Suprapubic skin (tissue), 4 donors: ENCODE measurements around the gene MARCKS. TPM values are rescaled to one million over a fixed set of nuclear protein-coding genes. Genes with fewer than 3 reads are reported as not detected.

Experiments used
- DNase-seq, 2 donors: peaks; one replicate each; pipeline ENCODE4 v3.0.0-alpha.2; 2019; ENCODE audit warnings: low spot score in 2 of 2
- H3K27ac ChIP-seq: fragments of 200-600 bp; sonication (generic); one replicate; pipeline ENCODE4 v1.5.1; 2019
- H3K27me3 ChIP-seq: fragments of 200-600 bp; sonication (generic); one replicate; pipeline ENCODE4 v1.5.1; 2019
- H3K36me3 ChIP-seq: fragments of 200-600 bp; sonication (generic); one replicate; pipeline ENCODE4 v1.5.1; 2019
- H3K4me1 ChIP-seq: fragments of 200-600 bp; sonication (generic); one replicate; pipeline ENCODE4 v1.5.1; 2019
- H3K4me3 ChIP-seq: fragments of 200-600 bp; sonication (generic); one replicate; pipeline ENCODE4 v1.5.1; 2019; ENCODE audit warnings: mild to moderate bottlenecking
- H3K9me3 ChIP-seq: fragments of 200-600 bp; sonication (generic); one replicate; pipeline ENCODE4 v1.5.1; 2019
- CTCF ChIP-seq, 2 donors: fragments of 200-600 bp in 1 of 2; fragments of 450-650 bp in 1 of 2; sonication (generic) in 1 of 2; IDR thresholded peaks; one replicate each; pipeline ENCODE4 v1.5.1; 2016 to 2019; ENCODE audit warnings: antibody characterized with exemption in 2 of 2, mild to moderate bottlenecking in 1 of 2, moderate library complexity in 1 of 2
- EP300 ChIP-seq: sonication (generic); formaldehyde crosslinking; IDR thresholded peaks from one replicate; pipeline ENCODE4 v1.6.1; 2017; ENCODE audit warnings: antibody characterized with exemption
- POLR2A ChIP-seq, 2 donors: fragments of 450-650 bp; IDR thresholded peaks; one replicate each; pipeline ENCODE4 v1.6.1; 2017; ENCODE audit warnings: antibody characterized with exemption in 2 of 2, mild to moderate bottlenecking in 2 of 2, moderate library complexity in 2 of 2
- POLR2AphosphoS5 ChIP-seq, 3 donors: sonication (generic); formaldehyde crosslinking; IDR thresholded peaks; one replicate each; pipeline ENCODE4 v1.6.1; 2017; ENCODE audit warnings: antibody characterized with exemption in 3 of 3
- WGBS: methylation state at CpG from one replicate; pipeline ENCODE4 v1.1.5; 2018; 5-methylcytosine and 5-hydroxymethylcytosine counted together
- total RNA-seq, 4 donors: library from RNA; depleted of rRNA; stranded (reverse); fragments of >200 nt; gene quantifications; one replicate each; pipeline ENCODE4 v1.1.0, GENCODE V29; 2016

MARCKS gene
- total RNA-seq, 4 donors from 2014 or later: 49.3 to 57.1 (median 54.6) TPM

GRCh38 chr6:113857556-113858479, 673 bp downstream of the MARCKS start:
- peak overlapping the region; percentile 75 for H3K4me3 ChIP-seq
- DNase-seq: peak in 1 of 2 donors; percentile 74
- no peaks in the 10 kb centered on the region for H3K36me3 ChIP-seq
- H3K4me1 ChIP-seq: peaks cover 43% of the 10 kb centered on the region
- WGBS: under 1% methylated on average over 43 of the region's 43 CpGs
- TF ChIP-seq POLR2AphosphoS5 (IDR thresholded peaks at IDR 0.05): no peak
- TF ChIP-seq CTCF (IDR thresholded peaks at IDR 0.05): no peak
- TF ChIP-seq POLR2A (IDR thresholded peaks at IDR 0.05): no peak
- TF ChIP-seq EP300: no peak
- H3K9me3 ChIP-seq: no peaks in the 10 kb centered on the region
- H3K27me3 ChIP-seq: no peaks in the 10 kb centered on the region
- H3K27ac ChIP-seq: peak overlapping the region; percentile 92

DNA sequence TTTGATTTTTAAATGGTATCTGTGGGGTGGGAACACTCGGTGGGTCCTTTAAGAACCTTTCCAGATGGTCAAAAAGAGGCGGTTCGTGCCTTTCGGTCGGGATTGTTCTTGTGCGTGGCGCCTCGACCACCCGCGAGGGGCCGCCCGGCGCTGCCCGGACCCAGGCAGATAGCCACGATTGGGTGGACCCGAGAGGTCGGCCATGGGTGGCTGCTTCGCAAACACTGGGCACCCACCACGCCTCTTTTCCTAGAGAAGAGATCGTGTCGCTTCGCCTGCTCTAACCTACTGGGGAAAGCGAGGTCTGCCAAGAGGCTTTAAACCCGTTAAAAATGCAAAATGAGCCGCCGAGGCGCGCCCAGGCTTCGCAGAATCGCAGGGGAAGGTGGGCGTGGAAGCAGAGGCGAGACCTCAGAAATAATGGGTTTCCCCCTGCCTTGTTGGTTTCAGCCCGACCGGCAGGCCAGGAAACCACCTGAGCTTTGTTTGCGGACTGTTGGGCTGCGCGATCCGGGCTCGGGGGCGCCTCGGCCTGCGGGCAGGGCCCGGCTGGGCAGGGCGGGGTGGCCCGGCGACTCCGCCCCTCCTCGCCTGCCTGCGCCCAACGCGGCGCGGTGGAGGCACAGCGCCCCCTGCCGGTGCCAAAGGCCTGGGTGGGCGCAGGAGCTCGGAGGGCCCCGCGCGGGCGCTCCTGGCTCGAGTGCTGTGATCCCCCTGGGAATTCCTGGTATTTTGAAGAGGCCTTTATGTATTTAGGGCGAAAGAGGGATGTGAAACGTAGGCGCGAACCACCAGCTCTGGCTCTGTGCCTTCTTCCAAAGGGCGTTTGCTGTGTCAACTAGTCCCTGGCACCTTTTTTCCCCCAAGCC, 1.6 kb downstream of the MARCKS start:
- Histone ChIP-seq H3K27me3 (no peaks in the 10 kb centered on the region), H3K9me3 (no peaks in the 10 kb centered on the region), H3K27ac (peak overlapping the region; percentile 92), H3K4me3 (peak overlapping the region; percentile 75), H3K36me3 (no peaks in the 10 kb centered on the region), H3K4me1 (peaks cover 43% of the 10 kb centered on the region)
- TF ChIP-seq POLR2AphosphoS5 (IDR thresholded peaks at IDR 0.05): no peak
- no peak for TF ChIP-seq EP300
- peak; percentile 98 for TF ChIP-seq CTCF (IDR thresholded peaks at IDR 0.05)
- peak; percentile 22 to 54 for TF ChIP-seq POLR2A (IDR thresholded peaks at IDR 0.05)
- peak; percentile 85 to 87 for DNase-seq
- 1% methylated on average over 35 of the region's 67 CpGs for WGBS

DNA sequence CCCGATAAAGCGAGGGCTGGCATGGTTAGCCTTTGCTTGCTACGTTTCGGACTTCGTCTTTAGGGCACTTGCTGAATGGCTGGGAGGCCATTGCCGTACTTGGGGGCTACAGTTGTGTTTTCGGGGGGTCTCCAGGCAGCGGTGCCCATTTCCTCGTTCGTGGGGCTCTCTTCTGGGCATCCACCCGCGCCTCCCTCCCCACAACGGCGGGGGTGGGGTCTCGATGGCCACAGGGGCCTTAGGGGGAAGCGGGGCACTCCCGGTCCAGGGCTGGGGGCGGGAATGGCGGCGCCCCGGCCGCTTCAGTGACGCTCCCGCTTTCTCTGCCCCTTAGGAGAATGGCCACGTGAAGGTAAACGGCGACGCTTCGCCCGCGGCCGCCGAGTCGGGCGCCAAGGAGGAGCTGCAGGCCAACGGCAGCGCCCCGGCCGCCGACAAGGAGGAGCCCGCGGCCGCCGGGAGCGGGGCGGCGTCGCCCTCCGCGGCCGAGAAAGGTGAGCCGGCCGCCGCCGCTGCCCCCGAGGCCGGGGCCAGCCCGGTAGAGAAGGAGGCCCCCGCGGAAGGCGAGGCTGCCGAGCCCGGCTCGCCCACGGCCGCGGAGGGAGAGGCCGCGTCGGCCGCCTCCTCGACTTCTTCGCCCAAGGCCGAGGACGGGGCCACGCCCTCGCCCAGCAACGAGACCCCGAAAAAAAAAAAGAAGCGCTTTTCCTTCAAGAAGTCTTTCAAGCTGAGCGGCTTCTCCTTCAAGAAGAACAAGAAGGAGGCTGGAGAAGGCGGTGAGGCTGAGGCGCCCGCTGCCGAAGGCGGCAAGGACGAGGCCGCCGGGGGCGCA, 2.4 kb downstream of the MARCKS start:
- H3K4me1 ChIP-seq: peaks cover 43% of the 10 kb centered on the region
- no peak for TF ChIP-seq CTCF (IDR thresholded peaks at IDR 0.05)
- TF ChIP-seq POLR2A (IDR thresholded peaks at IDR 0.05): no peak
- no peak for TF ChIP-seq EP300
- TF ChIP-seq POLR2AphosphoS5 (IDR thresholded peaks at IDR 0.05): no peak
- H3K27ac ChIP-seq: peak overlapping the region; percentile 92
- DNase-seq: peak; percentile 68 to 81
- H3K4me3 ChIP-seq: peak overlapping the region; percentile 75
- no peaks in the 10 kb centered on the region for H3K9me3 ChIP-seq
- WGBS: 21% methylated on average over 22 of the region's 90 CpGs
- H3K27me3 ChIP-seq: no peaks in the 10 kb centered on the region
- no peaks in the 10 kb centered on the region for H3K36me3 ChIP-seq

GRCh38 chr6:113860181-113860955, 3.2 kb downstream of the MARCKS start:
- no peak for TF ChIP-seq EP300
- TF ChIP-seq POLR2A (IDR thresholded peaks at IDR 0.05): no peak
- H3K4me1 ChIP-seq: peaks cover 40% of the 10 kb centered on the region
- H3K9me3 ChIP-seq: no peaks in the 10 kb centered on the region
- WGBS: 34% methylated on average over 28 of the region's 56 CpGs
- H3K36me3 ChIP-seq: no peaks in the 10 kb centered on the region
- H3K27me3 ChIP-seq: no peaks in the 10 kb centered on the region
- peak in 1 of 2 donors; percentile 68 for DNase-seq
- peak overlapping the region; percentile 75 for H3K4me3 ChIP-seq
- H3K27ac ChIP-seq: peak overlapping the region; percentile 92

GRCh38 chr6:113862112-113862511, 5.0 kb downstream of the MARCKS start:
- no peaks in the 10 kb centered on the region for H3K9me3 ChIP-seq
- peaks cover 26% of the 10 kb centered on the region for H3K4me1 ChIP-seq
- H3K4me3 ChIP-seq: no peak overlapping the region
- H3K27me3 ChIP-seq: no peaks in the 10 kb centered on the region
- no peaks in the 10 kb centered on the region for H3K36me3 ChIP-seq
- no peak for DNase-seq
- H3K27ac ChIP-seq: no peak overlapping the region
- TF ChIP-seq CTCF (IDR thresholded peaks at IDR 0.05) (no peak), EP300 (no peak), POLR2AphosphoS5 (IDR thresholded peaks at IDR 0.05) (no peak), POLR2A (IDR thresholded peaks at IDR 0.05) (no peak)
